HG02798 (cell line): ENCODE data around the gene NEBL.
"Not testable (repeated sequence)": the region's sequence is repeated elsewhere in the genome, so short reads cannot be mapped to it uniquely, and the experiment has no call there.

ENCODE experiments used
- ATAC-seq: cut with Tn5 transposase; IDR thresholded peaks from one replicate; pipeline ENCODE4 v1.9.1; 2021; ENCODE audit warnings: mild to moderate bottlenecking; ENCODE audit not compliant: unreplicated experiment, poor library complexity

NEBL gene

GRCh38 chr10:20897146-20897825, at the start of gene NEBL:
Gene NEBL, minus strand, starts transcription at chr10:20897311. Its CDS starts 106 bp downstream, at chr10:20897205.
- no peak for ATAC-seq

- ATAC-seq: no peak
These were observed 48.6 kb upstream of the NEBL start for GRCh38 chr10:20945546-20946332.

- no peak for ATAC-seq
These were observed 47.8 kb upstream of the NEBL start for GRCh38 chr10:20944789-20945502.

- ATAC-seq: not testable (repeated sequence)
These were observed 42.3 kb upstream of the NEBL start for GRCh38 chr10:20939414-20939813.

GRCh38 chr10:20936396-20936795, 39.3 kb upstream of the NEBL start:
- ATAC-seq: no peak

GRCh38 chr10:20935931-20936330, 38.8 kb upstream of the NEBL start:
- no peak for ATAC-seq

- ATAC-seq: no peak
These were observed 38.2 kb upstream of the NEBL start for GRCh38 chr10:20935301-20935700.

GRCh38 chr10:20933705-20934104, 36.6 kb upstream of the NEBL start:
- no peak for ATAC-seq

GRCh38 chr10:20932606-20933126, 35.6 kb upstream of the NEBL start:
- no peak for ATAC-seq

- no peak for ATAC-seq
These were observed 34.2 kb upstream of the NEBL start for GRCh38 chr10:20931156-20931795.

- ATAC-seq: no peak
These were observed 30.3 kb upstream of the NEBL start for GRCh38 chr10:20927456-20927855.

- no peak for ATAC-seq
These were observed 25.3 kb upstream of the NEBL start for GRCh38 chr10:20922451-20922850.

GRCh38 chr10:20922033-20922432, 24.9 kb upstream of the NEBL start:
- no peak for ATAC-seq

GRCh38 chr10:20920061-20920460, 22.9 kb upstream of the NEBL start:
- no peak for ATAC-seq

GRCh38 chr10:20919481-20919880, 22.4 kb upstream of the NEBL start:
- ATAC-seq: no peak

GRCh38 chr10:20916976-20917375, 19.9 kb upstream of the NEBL start:
- ATAC-seq: no peak

- no peak for ATAC-seq
These were observed 15.9 kb upstream of the NEBL start for GRCh38 chr10:20912969-20913368.

GRCh38 chr10:20911626-20912025, 14.5 kb upstream of the NEBL start:
- ATAC-seq: no peak

GRCh38 chr10:20909801-20910200, 12.7 kb upstream of the NEBL start:
- no peak for ATAC-seq

GRCh38 chr10:20908391-20908790, 11.3 kb upstream of the NEBL start:
- no peak for ATAC-seq
